ENCODE measurements around the gene PITX2.

- TF ChIP-seq CTCF (IDR thresholded peaks at IDR 0.05; ENCODE audit: low read length) (no peak), EZH2 (IDR thresholded peaks at IDR 0.05; ENCODE audit: borderline replicate concordance, low read length) (no peak)
Observed at GRCh38 chr4:110622841-110623717, at the start of gene PITX2.

Measured in OCI-LY1 (cell line).